Loucy (cell line): ENCODE measurements around the gene SCART1.

Experiments
- H2AFZ ChIP-seq: fragments of 200-600 bp; sonication (generic); 2 replicates; pipeline ENCODE4 v1.6.0; 2016; ENCODE audit warnings: antibody characterized with exemption, mild to moderate bottlenecking, low read length, moderate library complexity
- H3F3A ChIP-seq: fragments of 200-600 bp; 2 replicates; pipeline ENCODE4 v1.6.0; 2016; ENCODE audit warnings: antibody characterized with exemption, low read depth, mild to moderate bottlenecking
- H3K27me3 ChIP-seq: fragments of 200-600 bp; sonication (generic); 2 replicates; pipeline ENCODE4 v1.6.1; 2014; ENCODE audit warnings: low read length, mild to moderate bottlenecking; ENCODE audit not compliant: insufficient read depth, poor library complexity, severe bottlenecking
- H3K36me3 ChIP-seq: fragments of 200-600 bp; sonication (generic); 2 replicates; pipeline ENCODE4 v1.6.1; 2016; ENCODE audit warnings: low read length; ENCODE audit not compliant: insufficient read depth
- H3K4me1 ChIP-seq: fragments of 200-600 bp; sonication (generic); 2 replicates; pipeline ENCODE4 v1.5.1; 2014; ENCODE audit warnings: low read length, mild to moderate bottlenecking; ENCODE audit not compliant: insufficient read depth, poor library complexity, severe bottlenecking
- H3K4me2 ChIP-seq: fragments of 200-600 bp; sonication (generic); 2 replicates; pipeline ENCODE4 v1.6.0; 2014; ENCODE audit warnings: antibody characterized with exemption, low read length, low read depth, mild to moderate bottlenecking; ENCODE audit not compliant: poor library complexity, severe bottlenecking
- H3K4me3 ChIP-seq: fragments of 200-600 bp; sonication (generic); 2 replicates; pipeline ENCODE4 v1.5.1; 2014; ENCODE audit warnings: low read length, mild to moderate bottlenecking, mixed read lengths; ENCODE audit not compliant: poor library complexity, severe bottlenecking
- H3K79me2 ChIP-seq: fragments of 200-600 bp; sonication (generic); 2 replicates; pipeline ENCODE4 v1.6.1; 2014; ENCODE audit warnings: low read length; ENCODE audit not compliant: insufficient read depth
- H3K9ac ChIP-seq: fragments of 200-600 bp; sonication (generic); 2 replicates; pipeline ENCODE4 v1.6.0; 2014; ENCODE audit warnings: mild to moderate bottlenecking, low read depth, low read length, moderate library complexity; ENCODE audit not compliant: poor library complexity, severe bottlenecking
- H3K9me2 ChIP-seq: fragments of 200-600 bp; sonication (generic); replicated peaks from 2 replicates; pipeline ENCODE4 v1.6.1; 2016; ENCODE audit warnings: low read depth, low read length, mixed read lengths
- H3K9me3 ChIP-seq: fragments of 200-600 bp; sonication (generic); 2 replicates; pipeline ENCODE4 v1.6.1; 2014; ENCODE audit warnings: mild to moderate bottlenecking, antibody characterized with exemption, low read length, low read depth; ENCODE audit not compliant: insufficient read depth
- H4K20me1 ChIP-seq: fragments of 200-600 bp; sonication (generic); 2 replicates; pipeline ENCODE4 v1.6.0; 2014; ENCODE audit warnings: antibody characterized with exemption, low read length, mild to moderate bottlenecking; ENCODE audit not compliant: insufficient read depth, poor library complexity, severe bottlenecking
- CTCF ChIP-seq: fragments of 200-600 bp; sonication (generic); conservative IDR thresholded peaks from 2 replicates; pipeline ENCODE4 v1.5.1; 2014; ENCODE audit warnings: mild to moderate bottlenecking, antibody characterized with exemption, low read length
- EZH2phosphoT487 ChIP-seq: fragments of 200-600 bp; IDR thresholded peaks from 2 replicates; pipeline ENCODE4 v1.6.1; 2018; ENCODE audit warnings: antibody characterized with exemption, mild to moderate bottlenecking, moderate library complexity, borderline replicate concordance

Gene SCART1

GRCh38 chr10:133462512-133463305, 9.0 kb downstream of the SCART1 start:
- Histone ChIP-seq H3K36me3 (peaks cover 9% of the 10 kb centered on the region; the same call in 1 of the 2 replicates), H3K27me3 (no peaks in the 10 kb centered on the region), H2AFZ (no peak overlapping the region), H3F3A (no peaks in the 10 kb centered on the region), H3K4me2 (peak overlapping the region; percentile 11), H4K20me1 (peaks cover 5% of the 10 kb centered on the region), H3K79me2 (peaks cover 22% of the 10 kb centered on the region; the same call in 1 of the 2 replicates), H3K4me3 (no peak overlapping the region), H3K9me3 (no peaks in the 10 kb centered on the region), H3K4me1 (peaks cover 20% of the 10 kb centered on the region), H3K9me2 (no peaks in the 10 kb centered on the region), H3K9ac (no peak overlapping the region)
- TF ChIP-seq CTCF = no peak
- no peak for TF ChIP-seq EZH2phosphoT487

DNA sequence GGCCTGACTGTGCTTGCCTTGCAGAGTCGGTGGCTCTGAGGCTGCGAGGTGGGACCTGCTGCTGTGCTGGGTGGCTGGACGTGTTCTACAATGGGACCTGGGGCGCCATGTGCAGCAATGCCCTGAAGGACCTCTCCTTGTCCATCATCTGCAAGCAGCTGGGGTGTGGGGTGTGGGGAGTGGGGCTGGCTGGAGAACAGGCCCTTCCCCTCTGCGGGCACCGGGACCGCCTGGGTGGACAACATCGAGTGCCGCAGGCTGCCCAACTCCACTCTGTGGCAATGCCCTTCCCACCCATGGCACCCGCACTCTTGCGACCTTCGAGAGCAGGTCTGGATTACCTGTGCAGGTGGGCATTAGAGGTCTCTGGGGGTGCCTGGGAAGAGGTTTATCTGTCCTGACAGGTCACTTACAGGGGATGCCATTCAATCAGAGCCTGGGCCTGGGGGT, 10.9 kb downstream of the SCART1 start:
- Histone ChIP-seq H3K36me3 (peaks cover 14% of the 10 kb centered on the region; the same call in 1 of the 2 replicates), H3F3A (no peaks in the 10 kb centered on the region), H3K9me3 (no peaks in the 10 kb centered on the region; the same call in 1 of the 2 replicates), H3K9me2 (no peaks in the 10 kb centered on the region), H3K4me3 (no peak overlapping the region), H4K20me1 (peaks cover 5% of the 10 kb centered on the region), H3K4me1 (peaks cover 19% of the 10 kb centered on the region), H3K27me3 (no peaks in the 10 kb centered on the region), H3K4me2 (no peak overlapping the region), H3K9ac (no peak overlapping the region), H2AFZ (no peak overlapping the region), H3K79me2 (peaks cover 13% of the 10 kb centered on the region; the same call in 1 of the 2 replicates)
- TF ChIP-seq CTCF = no peak
- TF ChIP-seq EZH2phosphoT487 = no peak

DNA sequence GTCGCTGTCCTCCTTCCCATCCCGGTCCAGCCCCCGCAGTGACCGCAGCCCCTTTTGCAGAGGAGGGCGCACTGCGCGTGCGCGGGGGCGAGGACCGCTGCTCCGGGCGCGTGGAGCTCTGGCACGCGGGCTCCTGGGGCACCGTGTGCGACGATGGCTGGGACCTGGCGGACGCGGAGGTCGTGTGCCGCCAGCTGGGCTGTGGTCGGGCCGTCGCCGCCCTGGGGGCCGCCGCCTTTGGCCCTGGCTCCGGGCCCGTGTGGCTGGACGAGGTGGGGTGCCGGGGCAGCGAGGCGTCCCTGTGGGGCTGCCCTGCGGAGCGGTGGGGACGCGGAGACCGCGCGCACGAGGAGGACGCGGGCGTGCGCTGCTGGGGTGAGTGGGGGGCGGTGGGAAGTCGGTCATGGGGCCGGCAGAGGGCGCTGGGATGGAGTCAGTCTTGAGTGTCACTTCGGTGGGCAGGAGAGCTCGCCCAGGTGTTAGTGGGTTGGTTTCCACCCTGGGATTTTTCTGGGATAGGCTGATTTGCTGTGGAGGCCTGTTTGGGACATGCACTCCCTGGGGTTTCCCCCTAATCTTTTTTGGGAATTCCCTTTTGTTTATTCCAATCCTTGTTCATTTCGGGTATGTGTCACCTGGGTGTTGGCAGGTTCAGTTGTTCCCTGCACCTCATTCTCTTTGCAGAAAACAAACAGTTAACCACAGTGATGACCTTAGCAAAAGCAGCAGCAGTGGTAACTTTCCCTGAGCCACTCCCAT, 11.6 kb downstream of the SCART1 start:
- Histone ChIP-seq H3K36me3 (peaks cover 14% of the 10 kb centered on the region; the same call in 1 of the 2 replicates), H3K9me2 (no peaks in the 10 kb centered on the region), H3K79me2 (peaks cover 13% of the 10 kb centered on the region; the same call in 1 of the 2 replicates), H3K9me3 (no peaks in the 10 kb centered on the region; the same call in 1 of the 2 replicates), H3K4me2 (no peak overlapping the region), H3K27me3 (no peaks in the 10 kb centered on the region), H3K4me1 (peaks cover 19% of the 10 kb centered on the region), H3K4me3 (no peak overlapping the region), H4K20me1 (peaks cover 5% of the 10 kb centered on the region), H3F3A (no peaks in the 10 kb centered on the region), H2AFZ (no peak overlapping the region), H3K9ac (no peak overlapping the region)
- TF ChIP-seq CTCF (no peak), EZH2phosphoT487 (no peak)
